Upper lobe of left lung (tissue), 4 donors: ENCODE measurements around the gene LCMT1.

Source experiments
- EP300 ChIP-seq, 4 donors: sonication (generic); formaldehyde crosslinking; IDR thresholded peaks; one replicate each; pipeline ENCODE4 v1.5.1; 2017; ENCODE audit warnings: antibody characterized with exemption in 4 of 4, control low read depth in 2 of 4
- POLR2A ChIP-seq, 4 donors: fragments of 450-650 bp; IDR thresholded peaks; one replicate each; pipeline ENCODE4 v1.5.1; 2016 to 2017; ENCODE audit warnings: antibody characterized with exemption in 4 of 4, mild to moderate bottlenecking in 2 of 4
- POLR2AphosphoS5 ChIP-seq, 2 donors: sonication (generic); formaldehyde crosslinking; IDR thresholded peaks; one replicate each; pipeline ENCODE4 v1.5.1; 2017; ENCODE audit warnings: antibody characterized with exemption in 2 of 2
- TF ChIP-seq, protein P1 (sequence below), 6 experiments: fragments of 450-650 bp in 4 of 6; fragments of 200-600 bp in 2 of 6; sonication (generic) in 2 of 6; IDR thresholded peaks; one replicate each; pipeline ENCODE4 v1.5.1; 2016 to 2019; ENCODE audit warnings: antibody characterized with exemption in 6 of 6

DNA sequence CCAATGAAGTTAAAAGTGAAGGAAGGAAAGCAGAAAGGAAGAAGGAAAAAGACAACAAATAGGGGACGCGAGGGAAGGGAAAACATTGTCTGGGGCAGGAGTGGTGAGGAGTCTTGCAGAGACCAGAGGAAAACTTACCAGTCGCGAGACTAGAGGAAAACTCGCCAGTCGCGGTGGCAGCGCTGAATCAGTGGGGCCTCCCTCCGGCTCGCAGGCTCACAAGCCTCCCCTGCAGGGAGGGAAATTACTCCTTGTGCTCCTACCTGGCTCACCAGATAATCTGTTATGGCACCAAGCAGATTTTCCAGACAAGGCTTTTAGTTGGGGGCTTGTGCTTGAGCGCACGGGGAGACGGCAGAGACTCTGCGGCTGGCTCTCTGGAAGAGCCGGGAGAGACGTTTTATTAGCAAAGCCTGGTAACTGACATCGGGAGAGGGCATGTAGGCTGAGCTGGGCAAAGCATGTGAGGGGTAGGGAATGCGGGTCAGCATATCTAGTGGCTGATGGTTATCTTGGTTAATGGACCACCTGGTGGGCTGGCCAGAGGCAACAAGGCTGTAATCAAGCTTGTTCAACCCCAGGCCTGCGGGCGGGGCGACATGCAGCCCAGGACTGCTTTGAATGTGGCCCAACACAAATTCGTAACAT, 37.1 kb downstream of the LCMT1 start:
- TF ChIP-seq, protein P1, sequence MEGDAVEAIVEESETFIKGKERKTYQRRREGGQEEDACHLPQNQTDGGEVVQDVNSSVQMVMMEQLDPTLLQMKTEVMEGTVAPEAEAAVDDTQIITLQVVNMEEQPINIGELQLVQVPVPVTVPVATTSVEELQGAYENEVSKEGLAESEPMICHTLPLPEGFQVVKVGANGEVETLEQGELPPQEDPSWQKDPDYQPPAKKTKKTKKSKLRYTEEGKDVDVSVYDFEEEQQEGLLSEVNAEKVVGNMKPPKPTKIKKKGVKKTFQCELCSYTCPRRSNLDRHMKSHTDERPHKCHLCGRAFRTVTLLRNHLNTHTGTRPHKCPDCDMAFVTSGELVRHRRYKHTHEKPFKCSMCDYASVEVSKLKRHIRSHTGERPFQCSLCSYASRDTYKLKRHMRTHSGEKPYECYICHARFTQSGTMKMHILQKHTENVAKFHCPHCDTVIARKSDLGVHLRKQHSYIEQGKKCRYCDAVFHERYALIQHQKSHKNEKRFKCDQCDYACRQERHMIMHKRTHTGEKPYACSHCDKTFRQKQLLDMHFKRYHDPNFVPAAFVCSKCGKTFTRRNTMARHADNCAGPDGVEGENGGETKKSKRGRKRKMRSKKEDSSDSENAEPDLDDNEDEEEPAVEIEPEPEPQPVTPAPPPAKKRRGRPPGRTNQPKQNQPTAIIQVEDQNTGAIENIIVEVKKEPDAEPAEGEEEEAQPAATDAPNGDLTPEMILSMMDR (IDR thresholded peaks at IDR 0.05), result no peak
- TF ChIP-seq POLR2A (IDR thresholded peaks at IDR 0.05), result no peak
- TF ChIP-seq POLR2AphosphoS5 (IDR thresholded peaks at IDR 0.05), result no peak
- TF ChIP-seq EP300 (IDR thresholded peaks at IDR 0.05), result no peak
